GM15510 (cell line): ENCODE results near the gene YIPF7.

Experiments used
- POLR2A ChIP-seq: IDR thresholded peaks from 3 replicates; pipeline ENCODE4 v1.6.1; 2011; ENCODE audit warnings: borderline replicate concordance; ENCODE audit not compliant: insufficient read length; ENCODE audit errors: extremely low read depth

YIPF7 gene

GRCh38 chr4:44646151-44646550 is 5.3 kb downstream of the YIPF7 start:
- no peak for TF ChIP-seq POLR2A

GRCh38 chr4:44638091-44638490 is 13.3 kb downstream of the YIPF7 start:
- TF ChIP-seq POLR2A: no peak

- no peak for TF ChIP-seq POLR2A
These were observed 18.7 kb downstream of the YIPF7 start for GRCh38 chr4:44632733-44633132.

- no peak for TF ChIP-seq POLR2A
These were observed 19.3 kb downstream of the YIPF7 start for GRCh38 chr4:44632089-44632488.

- TF ChIP-seq POLR2A: no peak
These were observed 22.1 kb downstream of the YIPF7 start for GRCh38 chr4:44629280-44629866.

- TF ChIP-seq POLR2A: no peak
These were observed 27.7 kb downstream of the YIPF7 start for GRCh38 chr4:44623676-44624075.

GRCh38 chr4:44616621-44617020 is 34.8 kb downstream of the YIPF7 start:
- no peak for TF ChIP-seq POLR2A

- no peak for TF ChIP-seq POLR2A
These were observed 68.0 kb downstream of the YIPF7 start for GRCh38 chr4:44583393-44583792.

GRCh38 chr4:44580231-44580630 is 71.2 kb downstream of the YIPF7 start:
- TF ChIP-seq POLR2A: no peak

- no peak for TF ChIP-seq POLR2A
These were observed 72.5 kb downstream of the YIPF7 start for GRCh38 chr4:44578954-44579353.
